HG02642 (cell line): ENCODE measurements around the gene SEMA3C.

Source experiments
- ATAC-seq: cut with Tn5 transposase; IDR thresholded peaks from one replicate; pipeline ENCODE4 v1.9.1; 2021; ENCODE audit warnings: mild to moderate bottlenecking; ENCODE audit not compliant: unreplicated experiment, poor library complexity

The SEMA3C gene

GRCh38 chr7:80890426-80891258 lies 28.2 kb downstream of the SEMA3C start:
- ATAC-seq = no peak

GRCh38 chr7:80889525-80889924 lies 29.3 kb downstream of the SEMA3C start:
- no peak for ATAC-seq

- no peak for ATAC-seq
Measured at GRCh38 chr7:80885757-80886156, 33.1 kb downstream of the SEMA3C start.

- ATAC-seq = no peak
Measured at GRCh38 chr7:80884511-80885195, 34.2 kb downstream of the SEMA3C start.

- no peak for ATAC-seq
Measured at GRCh38 chr7:80883154-80884025, 35.5 kb downstream of the SEMA3C start.

GRCh38 chr7:80882213-80882801 lies 36.5 kb downstream of the SEMA3C start:
- ATAC-seq = no peak

GRCh38 chr7:80881351-80881900 lies 37.4 kb downstream of the SEMA3C start:
- ATAC-seq = no peak

GRCh38 chr7:80879849-80880248 lies 39.0 kb downstream of the SEMA3C start:
- ATAC-seq = no peak

GRCh38 chr7:80876894-80877414 lies 41.9 kb downstream of the SEMA3C start:
- no peak for ATAC-seq

GRCh38 chr7:80875537-80876120 lies 43.2 kb downstream of the SEMA3C start:
- ATAC-seq = no peak

GRCh38 chr7:80873140-80873539 lies 45.7 kb downstream of the SEMA3C start:
- no peak for ATAC-seq

- ATAC-seq = no peak
Measured at GRCh38 chr7:80871228-80871627, 47.6 kb downstream of the SEMA3C start.

- ATAC-seq = no peak
Measured at GRCh38 chr7:80870813-80871212, 48.0 kb downstream of the SEMA3C start.

- no peak for ATAC-seq
Measured at GRCh38 chr7:80869821-80870751, 48.8 kb downstream of the SEMA3C start.

- ATAC-seq = no peak
Measured at GRCh38 chr7:80869106-80869784, 49.6 kb downstream of the SEMA3C start.

- no peak for ATAC-seq
Measured at GRCh38 chr7:80868566-80868965, 50.3 kb downstream of the SEMA3C start.

GRCh38 chr7:80860554-80860953 lies 58.3 kb downstream of the SEMA3C start:
- ATAC-seq = no peak
